LNCAP (cell line): ENCODE measurements around the gene PUSL1.

Source experiments
- TF ChIP-seq, protein P1 (sequence below): fragments of 450-650 bp; IDR thresholded peaks from 2 replicates; pipeline ENCODE4 v1.5.1; 2017; ENCODE audit warnings: mild to moderate bottlenecking

The PUSL1 gene

DNA sequence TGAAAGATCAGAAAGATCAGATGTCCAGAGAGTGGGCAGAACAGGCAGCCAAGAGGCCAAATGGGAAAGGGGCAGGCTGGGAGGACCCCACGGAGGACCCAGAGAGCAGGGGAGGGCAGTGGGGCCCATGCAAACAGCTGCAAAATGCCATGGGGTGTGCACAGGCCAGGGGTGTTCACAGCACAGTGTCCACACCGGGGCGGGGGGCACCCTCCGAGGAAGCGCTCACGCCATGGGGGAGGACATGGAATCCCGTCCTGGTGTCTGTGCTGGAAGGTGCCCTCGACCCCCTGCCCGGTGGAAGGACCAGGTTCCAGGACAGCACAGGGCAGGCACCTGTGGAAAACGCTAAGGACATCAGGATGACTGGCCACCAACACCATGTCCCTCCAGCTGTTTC is 14.6 kb downstream of the PUSL1 start:
- TF ChIP-seq, protein P1, sequence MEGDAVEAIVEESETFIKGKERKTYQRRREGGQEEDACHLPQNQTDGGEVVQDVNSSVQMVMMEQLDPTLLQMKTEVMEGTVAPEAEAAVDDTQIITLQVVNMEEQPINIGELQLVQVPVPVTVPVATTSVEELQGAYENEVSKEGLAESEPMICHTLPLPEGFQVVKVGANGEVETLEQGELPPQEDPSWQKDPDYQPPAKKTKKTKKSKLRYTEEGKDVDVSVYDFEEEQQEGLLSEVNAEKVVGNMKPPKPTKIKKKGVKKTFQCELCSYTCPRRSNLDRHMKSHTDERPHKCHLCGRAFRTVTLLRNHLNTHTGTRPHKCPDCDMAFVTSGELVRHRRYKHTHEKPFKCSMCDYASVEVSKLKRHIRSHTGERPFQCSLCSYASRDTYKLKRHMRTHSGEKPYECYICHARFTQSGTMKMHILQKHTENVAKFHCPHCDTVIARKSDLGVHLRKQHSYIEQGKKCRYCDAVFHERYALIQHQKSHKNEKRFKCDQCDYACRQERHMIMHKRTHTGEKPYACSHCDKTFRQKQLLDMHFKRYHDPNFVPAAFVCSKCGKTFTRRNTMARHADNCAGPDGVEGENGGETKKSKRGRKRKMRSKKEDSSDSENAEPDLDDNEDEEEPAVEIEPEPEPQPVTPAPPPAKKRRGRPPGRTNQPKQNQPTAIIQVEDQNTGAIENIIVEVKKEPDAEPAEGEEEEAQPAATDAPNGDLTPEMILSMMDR = no peak

DNA sequence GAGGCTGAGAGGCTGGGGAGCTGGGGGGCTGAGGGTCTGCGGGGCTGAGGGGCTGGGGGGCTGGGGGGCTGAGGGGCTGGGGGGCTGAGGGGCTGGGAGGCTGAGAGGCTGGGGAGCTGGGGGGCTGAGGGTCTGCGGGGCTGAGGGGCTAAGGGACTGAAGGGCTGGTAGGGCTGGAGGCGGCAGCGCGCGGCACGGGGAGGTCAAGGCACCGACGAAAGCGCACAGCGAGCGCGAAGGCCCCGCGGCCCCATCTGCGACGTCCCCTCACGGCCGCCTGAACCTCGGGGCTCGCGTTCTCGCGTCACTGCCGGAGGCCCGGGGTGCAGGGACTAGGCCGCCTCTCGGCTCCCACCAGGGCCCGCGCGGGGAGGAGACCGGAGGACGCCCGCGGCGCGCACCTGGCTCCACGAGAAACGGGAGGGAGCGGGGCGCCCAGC is 15.7 kb downstream of the PUSL1 start:
- TF ChIP-seq, protein P1 = no peak

- TF ChIP-seq, protein P1 = no peak
Measured at GRCh38 chr1:1324524-1325287, 16.3 kb downstream of the PUSL1 start, which contains the start of the genes CPTP and INTS11. Gene CPTP (plus strand): TSS chr1:1324802. CDS start chr1:1326911, 2,109 bp downstream. Gene INTS11 (minus strand): TSS chr1:1324660. CDS start chr1:1324608, 52 bp downstream.

- TF ChIP-seq, protein P1 = no peak
Measured at GRCh38 chr1:1325288-1326074, 17.1 kb downstream of the PUSL1 start.

GRCh38 chr1:1326075-1326605 is 17.7 kb downstream of the PUSL1 start:
- TF ChIP-seq, protein P1 = no peak

DNA sequence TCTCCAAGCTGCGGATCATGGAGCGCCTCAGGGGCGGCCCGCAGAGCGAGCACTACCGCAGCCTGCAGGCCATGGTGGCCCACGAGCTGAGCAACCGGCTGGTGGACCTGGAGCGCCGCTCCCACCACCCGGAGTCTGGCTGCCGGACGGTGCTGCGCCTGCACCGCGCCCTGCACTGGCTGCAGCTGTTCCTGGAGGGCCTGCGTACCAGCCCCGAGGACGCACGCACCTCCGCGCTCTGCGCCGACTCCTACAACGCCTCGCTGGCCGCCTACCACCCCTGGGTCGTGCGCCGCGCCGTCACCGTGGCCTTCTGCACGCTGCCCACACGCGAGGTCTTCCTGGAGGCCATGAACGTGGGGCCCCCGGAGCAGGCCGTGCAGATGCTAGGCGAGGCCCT is 18.9 kb downstream of the PUSL1 start:
- TF ChIP-seq, protein P1 = no peak

DNA sequence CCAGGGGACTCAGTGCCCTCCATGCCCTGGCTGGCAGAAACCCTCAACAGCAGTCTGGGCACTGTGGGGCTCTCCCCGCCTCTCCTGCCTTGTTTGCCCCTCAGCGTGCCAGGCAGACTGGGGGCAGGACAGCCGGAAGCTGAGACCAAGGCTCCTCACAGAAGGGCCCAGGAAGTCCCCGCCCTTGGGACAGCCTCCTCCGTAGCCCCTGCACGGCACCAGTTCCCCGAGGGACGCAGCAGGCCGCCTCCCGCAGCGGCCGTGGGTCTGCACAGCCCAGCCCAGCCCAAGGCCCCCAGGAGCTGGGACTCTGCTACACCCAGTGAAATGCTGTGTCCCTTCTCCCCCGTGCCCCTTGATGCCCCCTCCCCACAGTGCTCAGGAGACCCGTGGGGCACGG is 19.9 kb downstream of the PUSL1 start:
- TF ChIP-seq, protein P1 = no peak
